ENCODE measurements around the gene GRM2.

DNA sequence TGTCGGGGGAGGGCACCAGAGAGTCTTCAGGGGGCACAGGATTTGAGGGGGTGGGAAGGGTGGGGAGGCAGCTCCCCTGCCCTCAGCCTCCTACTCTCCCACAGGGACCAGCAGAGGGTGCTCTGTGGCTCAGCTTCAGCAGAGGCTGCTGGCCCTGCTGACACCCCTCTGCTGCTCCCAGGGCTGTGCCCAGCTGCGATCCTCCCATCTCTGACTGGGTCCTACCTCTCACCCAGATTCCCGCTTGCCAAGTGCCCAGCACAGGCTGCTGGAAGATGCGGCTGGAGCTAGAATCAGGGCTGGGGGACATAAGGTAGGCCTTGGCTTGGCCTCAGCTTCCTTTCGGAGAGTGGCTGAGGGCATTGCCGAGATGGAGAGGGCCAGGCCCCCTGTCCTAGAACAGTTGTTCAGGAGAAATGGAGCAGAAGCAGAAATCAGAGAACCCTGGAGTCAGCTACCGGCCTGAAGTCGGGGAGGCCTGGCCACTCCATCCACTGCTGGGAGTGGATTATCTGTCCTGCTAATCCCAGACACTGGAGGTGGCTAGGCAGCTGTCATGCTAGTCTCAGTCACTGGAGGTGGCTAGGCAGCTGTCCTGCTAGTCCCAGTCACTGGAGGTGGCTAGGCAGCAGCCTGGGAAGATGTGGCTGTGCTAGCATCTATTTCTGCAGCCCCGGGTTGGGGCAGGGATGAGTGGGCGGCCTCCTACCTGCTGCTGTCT lies 3.9 kb downstream of the GRM2 start:
- TF ChIP-seq TAF1 (IDR thresholded peaks at IDR 0.05; ENCODE audit: borderline replicate concordance, low read depth, low read length) (no peak), POLR2AphosphoS5 (IDR thresholded peaks at IDR 0.05; ENCODE audit: low read depth, low read length) (no peak)

All from GM12892 (cell line).